AG08395 (cell line): ENCODE results near the gene ATF7.

Experiments
- DNase-seq: peaks from one replicate; pipeline ENCODE4 v3.0.0; 2012; ENCODE audit warnings: mixed read lengths, low spot score

Gene ATF7

GRCh38 chr12:53500776-53501614 lies 125.2 kb downstream of the ATF7 start, which contains the start of gene TARBP2:
TSS of gene TARBP2 (plus strand) at chr12:53501283. CDS start at chr12:53501409, 126 bp downstream.
- peak; percentile 98 for DNase-seq

- peak; percentile 45 for DNase-seq
Observed at GRCh38 chr12:53500142-53500775, 125.9 kb downstream of the ATF7 start.

- DNase-seq, result peak; percentile 25
Observed at GRCh38 chr12:53499266-53500141, 126.7 kb downstream of the ATF7 start, which contains the start of gene MAP3K12. TSS of gene MAP3K12 (minus strand) at chr12:53499458. CDS start at chr12:53487391, 12,067 bp downstream.

GRCh38 chr12:53498235-53498630 lies 127.9 kb downstream of the ATF7 start:
- DNase-seq, result no peak

- no peak for DNase-seq
Observed at GRCh38 chr12:53497461-53497860, 128.7 kb downstream of the ATF7 start.

GRCh38 chr12:53496752-53497032 lies 129.5 kb downstream of the ATF7 start:
- no peak for DNase-seq

GRCh38 chr12:53495903-53496751 lies 130.1 kb downstream of the ATF7 start:
- DNase-seq, result peak; percentile 33

GRCh38 chr12:53493610-53494391 lies 132.4 kb downstream of the ATF7 start:
- DNase-seq, result no peak

- peak; percentile 87 for DNase-seq
Observed at GRCh38 chr12:53492830-53493609, 133.2 kb downstream of the ATF7 start.

- DNase-seq, result no peak
Observed at GRCh38 chr12:53492188-53492587, 134.0 kb downstream of the ATF7 start.

GRCh38 chr12:53489242-53489864 lies 136.8 kb downstream of the ATF7 start:
- DNase-seq, result no peak

- no peak for DNase-seq
Observed at GRCh38 chr12:53486736-53487487, 139.3 kb downstream of the ATF7 start.

GRCh38 chr12:53485955-53486735 lies 140.0 kb downstream of the ATF7 start:
- no peak for DNase-seq

- no peak for DNase-seq
Observed at GRCh38 chr12:53484686-53485575, 141.3 kb downstream of the ATF7 start.

GRCh38 chr12:53483979-53484377 lies 142.2 kb downstream of the ATF7 start:
- no peak for DNase-seq

GRCh38 chr12:53483225-53483978 lies 142.8 kb downstream of the ATF7 start:
- DNase-seq, result no peak
